Mammary epithelial cell (primary cell): ENCODE measurements around the gene PTPN1.

Experiments
- EZH2 ChIP-seq: IDR thresholded peaks from 2 replicates; pipeline ENCODE4 v1.6.1; 2012; ENCODE audit warnings: low read length, inconsistent platforms, borderline replicate concordance
- TF ChIP-seq, protein P1 (sequence below), 2 donors: IDR thresholded peaks in 1 of 2; conservative IDR thresholded peaks in 1 of 2; 2 replicates each; pipeline ENCODE4 v1.5.1; 2011 to 2012; ENCODE audit warnings: inconsistent platforms in 2 of 2, low read length in 2 of 2, mild to moderate bottlenecking in 2 of 2, control low read depth in 1 of 2, low read depth in 1 of 2; ENCODE audit not compliant: insufficient read depth in 1 of 2; ENCODE audit errors: extremely low read depth in 1 of 2

DNA sequence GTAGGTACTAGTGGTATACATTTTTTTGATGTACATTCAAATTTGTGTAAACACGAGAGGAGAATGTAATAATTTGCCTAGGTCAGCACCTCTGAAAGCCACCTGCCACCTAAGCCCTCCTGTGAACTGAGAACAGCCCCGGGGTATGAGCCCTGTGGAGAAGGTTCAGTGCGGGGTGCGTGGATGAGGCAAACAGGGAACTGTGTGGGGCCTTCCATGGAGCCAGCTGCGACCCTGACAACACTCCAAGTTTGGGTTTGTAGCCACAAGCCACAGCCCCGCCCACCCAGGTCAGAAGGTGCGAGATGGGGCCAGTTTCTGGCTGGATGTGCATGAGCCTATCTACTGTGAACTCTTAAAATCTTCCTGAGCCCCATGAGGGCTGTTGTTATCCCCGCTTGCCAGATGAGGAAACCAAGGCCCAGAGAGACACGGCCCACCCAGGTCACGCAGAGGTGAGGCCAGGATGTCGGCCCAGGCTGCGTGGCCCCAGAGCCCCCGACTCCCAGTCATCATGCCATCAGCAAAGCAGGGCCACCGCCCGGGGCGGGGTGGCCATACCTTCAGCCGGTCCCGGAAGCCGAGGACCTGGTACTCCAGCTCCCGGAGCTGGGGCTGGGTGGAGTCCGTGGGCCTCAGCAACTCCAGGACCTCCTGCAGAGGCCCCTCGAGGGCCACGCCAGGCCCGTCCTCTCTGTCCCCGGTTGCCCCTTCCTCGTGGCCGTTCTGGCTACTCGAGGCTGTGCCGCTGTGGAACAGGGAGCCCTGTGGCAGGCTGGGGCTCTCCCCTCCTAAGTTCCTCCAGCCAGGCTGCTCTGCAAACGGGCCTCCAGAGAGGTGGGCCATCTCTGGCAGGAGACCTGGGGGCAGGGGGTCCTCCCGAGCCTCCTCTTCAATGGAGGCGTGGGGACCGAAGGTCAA is 91.6 kb downstream of the PTPN1 start:
- TF ChIP-seq, protein P1, sequence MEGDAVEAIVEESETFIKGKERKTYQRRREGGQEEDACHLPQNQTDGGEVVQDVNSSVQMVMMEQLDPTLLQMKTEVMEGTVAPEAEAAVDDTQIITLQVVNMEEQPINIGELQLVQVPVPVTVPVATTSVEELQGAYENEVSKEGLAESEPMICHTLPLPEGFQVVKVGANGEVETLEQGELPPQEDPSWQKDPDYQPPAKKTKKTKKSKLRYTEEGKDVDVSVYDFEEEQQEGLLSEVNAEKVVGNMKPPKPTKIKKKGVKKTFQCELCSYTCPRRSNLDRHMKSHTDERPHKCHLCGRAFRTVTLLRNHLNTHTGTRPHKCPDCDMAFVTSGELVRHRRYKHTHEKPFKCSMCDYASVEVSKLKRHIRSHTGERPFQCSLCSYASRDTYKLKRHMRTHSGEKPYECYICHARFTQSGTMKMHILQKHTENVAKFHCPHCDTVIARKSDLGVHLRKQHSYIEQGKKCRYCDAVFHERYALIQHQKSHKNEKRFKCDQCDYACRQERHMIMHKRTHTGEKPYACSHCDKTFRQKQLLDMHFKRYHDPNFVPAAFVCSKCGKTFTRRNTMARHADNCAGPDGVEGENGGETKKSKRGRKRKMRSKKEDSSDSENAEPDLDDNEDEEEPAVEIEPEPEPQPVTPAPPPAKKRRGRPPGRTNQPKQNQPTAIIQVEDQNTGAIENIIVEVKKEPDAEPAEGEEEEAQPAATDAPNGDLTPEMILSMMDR (conservative IDR thresholded peaks at IDR 0.05 in 1 of 2, IDR thresholded peaks at IDR 0.05 in 1 of 2; ENCODE audit: extremely low read depth in 1 of 2, insufficient read depth in 1 of 2, low read depth in 1 of 2, low read length in 2 of 2): no peak
- TF ChIP-seq EZH2: no peak
